Muscle layer of duodenum (tissue), 2 donors: ENCODE measurements around the gene SLC23A3.

Source experiments
- H3K27ac ChIP-seq: one replicate; pipeline ENCODE4 v1.7.0; 2013; ENCODE audit warnings: mild to moderate bottlenecking, low read length
- H3K27me3 ChIP-seq: one replicate; pipeline ENCODE4 v1.7.0; 2013; ENCODE audit warnings: low read depth, mild to moderate bottlenecking, control low read depth, low read length
- H3K36me3 ChIP-seq, 2 donors: one replicate each; pipeline ENCODE4 v1.7.0; 2013; ENCODE audit warnings: low read length in 2 of 2, control low read depth in 1 of 2, mild to moderate bottlenecking in 1 of 2; ENCODE audit not compliant: insufficient read depth in 2 of 2, control insufficient read depth in 1 of 2
- H3K4me1 ChIP-seq, 2 donors: one replicate each; pipeline ENCODE4 v1.7.0; 2013; ENCODE audit warnings: low read length in 2 of 2, mild to moderate bottlenecking in 2 of 2, control low read depth in 1 of 2, moderate library complexity in 1 of 2; ENCODE audit not compliant: insufficient read depth in 2 of 2, control insufficient read depth in 1 of 2
- H3K4me3 ChIP-seq, 2 donors: one replicate each; pipeline ENCODE4 v1.7.0; 2013; ENCODE audit warnings: low read length in 2 of 2, low read depth in 1 of 2, mild to moderate bottlenecking in 1 of 2
- H3K9me3 ChIP-seq, 2 donors: one replicate each; pipeline ENCODE4 v1.7.0; 2013; ENCODE audit warnings: low read length in 2 of 2, control low read depth in 1 of 2, mild to moderate bottlenecking in 1 of 2; ENCODE audit not compliant: control insufficient read depth in 1 of 2
- donor health status: healthy.

The SLC23A3 gene

DNA sequence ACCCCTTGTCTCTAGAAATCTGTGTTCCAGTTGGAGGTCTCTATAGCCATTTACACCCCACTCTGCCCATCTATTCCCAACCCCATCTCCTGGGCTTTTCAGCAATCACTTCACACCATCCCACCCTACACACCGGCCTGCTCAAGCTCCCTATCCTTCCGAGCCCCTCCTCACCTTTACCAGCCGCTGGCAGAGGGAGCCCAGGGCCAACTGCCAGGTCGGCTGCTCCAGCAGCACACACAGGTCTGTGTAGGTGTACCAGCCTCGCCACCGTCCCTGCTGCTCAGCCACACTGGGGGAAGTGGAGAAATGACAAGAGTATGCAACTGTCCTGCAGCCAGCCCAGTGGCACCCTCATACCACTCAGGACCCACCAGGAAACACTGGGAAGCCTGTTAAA lies 3.3 kb upstream of the SLC23A3 start:
- no peaks in the 10 kb centered on the region for H3K9me3 ChIP-seq
- no peak overlapping the region for H3K4me3 ChIP-seq
- H3K27me3 ChIP-seq, result no peaks in the 10 kb centered on the region
- peaks cover 27 to 33% of the 10 kb centered on the region in 2 donors for H3K36me3 ChIP-seq
- H3K27ac ChIP-seq, result no peak overlapping the region
- peaks cover 7 to 24% of the 10 kb centered on the region in 2 donors for H3K4me1 ChIP-seq

DNA sequence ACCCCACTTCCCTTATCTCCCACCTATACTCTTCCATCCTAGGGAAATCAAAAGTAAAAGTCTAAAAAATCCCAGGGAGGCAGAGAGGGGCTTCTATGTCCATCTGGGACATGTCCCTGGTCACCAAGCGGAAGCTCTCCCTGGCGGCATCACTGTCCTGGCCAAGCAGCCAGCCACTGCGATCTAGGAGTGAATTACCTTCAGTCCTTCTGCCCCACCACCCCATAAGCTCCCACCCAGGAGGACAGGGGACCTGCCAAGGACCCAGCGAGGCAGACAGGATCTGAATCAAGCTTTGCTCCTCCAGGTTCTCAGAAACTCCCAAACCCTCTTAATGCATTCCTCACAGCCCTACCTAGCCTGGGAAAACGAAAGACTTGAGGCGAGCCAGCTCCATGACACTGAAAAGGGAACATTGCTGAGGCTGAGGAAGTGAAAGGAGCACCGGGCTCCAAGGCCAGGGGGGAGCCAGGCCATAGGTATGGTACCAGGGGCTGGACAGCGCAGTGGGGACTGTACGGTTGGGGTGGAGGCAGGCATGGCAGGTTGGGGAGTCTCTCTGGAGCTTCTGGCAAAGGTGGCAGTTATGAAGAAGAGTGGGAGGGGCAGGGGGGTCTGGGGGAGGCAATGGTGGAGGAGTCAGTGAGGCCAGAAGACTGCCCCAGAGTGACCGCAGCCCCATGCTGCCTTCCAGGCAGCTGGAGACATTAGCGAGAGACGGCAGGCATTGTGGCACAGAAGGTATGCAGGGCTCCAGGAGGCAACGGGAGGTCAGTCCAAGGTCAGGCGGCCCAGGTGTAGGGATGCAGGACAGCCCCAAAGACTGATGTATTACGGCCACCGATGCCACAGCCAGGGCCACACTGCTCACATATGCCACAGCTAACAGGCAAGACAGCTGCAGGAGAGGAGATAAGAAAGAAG lies 2.7 kb upstream of the SLC23A3 start:
- Histone ChIP-seq H3K27ac (peak overlapping the region; percentile 62), H3K36me3 (peaks cover 27 to 33% of the 10 kb centered on the region in 2 donors)

DNA sequence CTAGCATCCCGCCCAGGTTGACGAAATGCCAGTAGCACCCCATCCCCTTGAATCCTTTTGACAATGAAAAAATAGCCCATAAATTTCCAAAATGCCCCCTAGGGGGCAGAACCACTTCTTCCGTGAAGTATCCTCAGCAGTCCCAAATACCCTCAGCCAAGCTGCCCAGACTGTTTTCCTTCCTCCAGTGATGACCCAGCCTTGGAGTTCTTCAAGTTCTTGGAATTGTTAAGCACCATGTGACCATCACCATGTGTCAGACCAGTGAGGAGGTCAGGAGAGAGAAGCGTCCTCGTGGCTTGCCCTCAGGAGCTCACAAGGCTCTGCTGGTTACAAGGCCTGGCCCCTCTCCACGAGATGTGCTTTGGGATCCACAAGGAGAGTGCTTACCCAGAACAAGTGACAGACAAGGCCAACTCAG lies 1.4 kb upstream of the SLC23A3 start:
- Histone ChIP-seq H3K9me3 (no peaks in the 10 kb centered on the region), H3K36me3 (peaks cover 27 to 33% of the 10 kb centered on the region in 2 donors), H3K27me3 (no peaks in the 10 kb centered on the region), H3K4me3 (no peak overlapping the region), H3K4me1 (peaks cover 7 to 24% of the 10 kb centered on the region in 2 donors), H3K27ac (peak overlapping the region; percentile 62)

More for the DNA sequence above, 2.7 kb upstream of the SLC23A3 start:
- H3K4me3 ChIP-seq, result no peak overlapping the region
- H3K4me1 ChIP-seq, result peaks cover 7 to 24% of the 10 kb centered on the region in 2 donors
- H3K9me3 ChIP-seq, result no peaks in the 10 kb centered on the region
- H3K27me3 ChIP-seq, result no peaks in the 10 kb centered on the region

DNA sequence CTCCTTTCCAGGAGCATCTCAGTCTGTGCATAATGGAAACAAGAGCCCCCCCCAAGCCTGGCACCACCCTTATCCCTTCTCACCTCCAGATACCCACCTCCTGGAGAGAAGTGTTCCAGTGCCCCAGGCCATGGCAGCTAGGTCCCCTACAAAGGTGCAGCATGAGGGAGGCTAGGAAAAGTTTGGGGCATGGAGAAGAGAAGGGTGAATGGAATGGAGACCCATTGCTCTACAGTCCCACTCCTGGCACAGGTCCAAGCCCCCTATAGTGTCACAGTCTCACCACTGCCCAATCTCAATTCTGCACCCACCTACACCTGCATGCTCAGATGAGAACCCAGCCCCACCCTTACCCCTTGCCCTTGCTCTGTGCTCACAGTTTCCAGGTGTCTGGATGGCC lies 897 bp downstream of the SLC23A3 start:
- Histone ChIP-seq H3K27ac (no peak overlapping the region), H3K27me3 (no peaks in the 10 kb centered on the region), H3K9me3 (no peaks in the 10 kb centered on the region), H3K4me3 (no peak overlapping the region), H3K4me1 (peaks cover 0 to 8% of the 10 kb centered on the region in 2 donors), H3K36me3 (peaks cover 15 to 21% of the 10 kb centered on the region in 2 donors)

DNA sequence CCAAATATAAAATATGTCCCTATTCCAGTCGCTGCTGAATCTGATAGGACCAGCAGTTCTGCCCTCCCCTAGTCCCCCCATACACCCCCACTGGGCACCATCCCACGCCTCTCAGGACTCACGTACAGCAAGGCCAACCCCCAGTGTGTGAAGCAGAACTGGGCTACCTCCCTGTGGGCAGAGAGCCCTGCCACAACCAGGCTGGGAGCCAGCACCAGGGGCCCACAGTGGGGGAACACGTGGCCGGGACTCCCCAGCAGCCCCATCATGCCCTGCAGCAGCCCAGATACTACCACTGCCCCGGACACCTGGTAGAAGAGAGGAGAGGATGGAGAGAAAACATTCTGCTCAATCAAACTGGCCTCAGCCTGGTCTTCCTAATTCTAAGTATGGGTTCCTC lies 1.3 kb downstream of the SLC23A3 start:
- peaks cover 12 to 18% of the 10 kb centered on the region in 2 donors for H3K36me3 ChIP-seq

DNA sequence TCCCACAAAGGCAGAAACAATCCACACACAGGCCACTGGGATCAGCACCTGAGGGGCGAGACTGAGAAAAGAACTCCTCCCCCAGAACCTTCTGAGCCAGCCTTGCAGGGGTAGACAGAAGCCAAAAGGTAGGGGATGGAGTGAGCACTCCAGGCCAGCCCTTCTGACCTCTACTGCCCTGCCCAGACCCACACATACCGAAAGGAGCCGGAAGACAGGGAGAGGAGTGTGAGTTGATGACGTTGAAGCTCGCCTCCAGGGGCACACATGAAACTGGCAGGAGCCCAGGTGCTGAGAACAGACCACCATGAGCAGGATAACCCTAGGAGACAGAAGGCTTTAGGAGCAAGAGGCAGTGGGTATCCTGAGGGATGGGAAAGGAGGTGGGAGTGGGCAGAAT lies 1.8 kb downstream of the SLC23A3 start:
- Histone ChIP-seq H3K4me3 (no peak overlapping the region), H3K27me3 (no peaks in the 10 kb centered on the region), H3K4me1 (peaks cover 0 to 8% of the 10 kb centered on the region in 2 donors), H3K9me3 (no peaks in the 10 kb centered on the region), H3K27ac (no peak overlapping the region), H3K36me3 (peaks cover 8 to 14% of the 10 kb centered on the region in 2 donors)

More for the DNA sequence above, 1.3 kb downstream of the SLC23A3 start:
- Histone ChIP-seq H3K27me3 (no peaks in the 10 kb centered on the region), H3K4me1 (peaks cover 0 to 8% of the 10 kb centered on the region in 2 donors), H3K9me3 (no peaks in the 10 kb centered on the region), H3K27ac (no peak overlapping the region), H3K4me3 (no peak overlapping the region)

DNA sequence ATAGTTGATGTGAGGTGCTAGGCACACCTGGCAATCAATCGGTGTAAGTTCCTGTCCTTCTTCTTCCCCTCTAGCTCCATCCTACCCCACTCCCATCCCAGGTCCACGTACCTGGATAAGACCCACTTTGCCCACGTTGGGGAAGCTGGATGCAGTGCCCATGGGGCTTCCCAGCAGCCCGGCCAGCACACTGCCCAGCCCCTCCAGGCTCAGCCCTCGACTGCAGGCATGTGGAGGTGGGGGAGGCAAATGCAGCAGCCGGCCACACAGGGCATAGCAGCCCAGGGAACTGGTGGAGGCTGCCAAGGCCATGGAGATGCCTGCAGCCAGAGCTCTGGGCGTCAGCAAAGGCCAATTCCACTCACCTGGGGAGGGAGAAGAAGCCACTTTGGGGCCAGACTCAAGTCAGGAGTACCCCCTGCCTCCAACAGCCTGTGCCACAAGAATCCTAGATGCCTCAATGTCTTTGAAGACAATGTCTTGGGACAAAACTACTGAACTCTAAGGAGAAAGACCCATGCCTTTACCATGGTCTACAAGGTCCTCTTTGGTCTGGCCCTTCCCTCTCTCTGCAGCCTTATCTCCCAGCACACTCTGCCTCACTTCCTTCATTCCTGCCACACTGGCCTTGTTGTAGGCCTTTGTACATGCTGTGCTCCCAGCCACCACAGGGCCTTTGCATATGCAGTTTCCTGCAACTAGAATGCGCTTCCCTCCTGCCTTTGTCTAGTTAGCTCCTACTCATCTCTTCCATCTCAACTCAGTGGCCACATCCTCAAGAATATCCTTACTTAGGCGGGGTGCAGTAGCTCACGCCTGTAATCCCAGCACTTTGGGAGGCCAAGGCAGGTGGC lies 4.5 kb downstream of the SLC23A3 start:
- Histone ChIP-seq H3K4me1 (peaks cover 3 to 4% of the 10 kb centered on the region in 2 donors), H3K4me3 (no peak overlapping the region), H3K9me3 (no peaks in the 10 kb centered on the region), H3K27ac (no peak overlapping the region), H3K27me3 (no peaks in the 10 kb centered on the region), H3K36me3 (no peaks in the 10 kb centered on the region)

DNA sequence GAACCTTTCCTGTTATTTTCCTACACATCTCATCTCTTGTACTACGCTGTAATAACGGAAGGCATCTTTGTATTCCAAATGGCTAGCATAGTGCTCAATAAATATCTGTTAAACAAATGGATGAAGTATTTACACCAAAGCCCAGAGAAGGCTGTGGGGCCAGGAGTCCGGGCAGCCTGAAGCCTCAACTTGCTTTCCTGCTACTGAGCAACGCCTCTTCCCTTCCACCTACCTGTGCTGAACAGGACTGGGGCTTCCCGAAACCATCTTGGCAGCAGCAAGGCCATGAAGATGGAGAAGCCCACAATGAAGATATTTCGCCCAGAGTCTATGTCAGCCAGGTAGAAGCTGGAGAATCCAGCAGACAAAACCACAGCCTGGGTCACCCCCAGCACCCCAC lies 6.7 kb downstream of the SLC23A3 start:
- H3K9me3 ChIP-seq, result no peaks in the 10 kb centered on the region
- peaks cover 8 to 9% of the 10 kb centered on the region in 2 donors for H3K4me1 ChIP-seq
- no peak overlapping the region for H3K27ac ChIP-seq
- no peaks in the 10 kb centered on the region for H3K27me3 ChIP-seq
- no peak overlapping the region for H3K4me3 ChIP-seq
- peaks cover 0 to under 1% of the 10 kb centered on the region in 2 donors for H3K36me3 ChIP-seq

DNA sequence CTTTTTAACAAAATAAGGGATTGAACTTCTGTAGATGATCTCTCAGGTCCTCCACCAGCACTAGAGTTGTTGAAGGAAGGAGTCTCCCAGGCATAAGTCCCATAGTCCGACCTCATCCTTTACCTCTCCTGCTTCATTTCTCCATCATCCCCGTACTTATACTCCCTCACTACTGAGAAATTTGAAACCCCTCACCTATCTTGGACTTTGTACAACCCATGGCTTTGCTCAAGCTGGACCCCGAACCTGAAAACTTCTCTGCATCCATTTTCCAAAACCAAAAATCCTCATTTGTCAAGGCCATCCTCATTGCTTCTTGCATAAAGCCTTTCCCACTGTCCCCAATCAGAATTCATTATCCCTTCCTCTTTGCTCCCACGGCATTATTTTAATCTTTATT lies 8.7 kb downstream of the SLC23A3 start:
- Histone ChIP-seq H3K36me3 (peaks cover 15 to 19% of the 10 kb centered on the region in 2 donors), H3K9me3 (no peaks in the 10 kb centered on the region), H3K27ac (peak overlapping the region; percentile 61), H3K4me3 (peak overlapping the region; percentile 66 to 68), H3K27me3 (no peaks in the 10 kb centered on the region), H3K4me1 (peaks cover 8 to 9% of the 10 kb centered on the region in 2 donors)

DNA sequence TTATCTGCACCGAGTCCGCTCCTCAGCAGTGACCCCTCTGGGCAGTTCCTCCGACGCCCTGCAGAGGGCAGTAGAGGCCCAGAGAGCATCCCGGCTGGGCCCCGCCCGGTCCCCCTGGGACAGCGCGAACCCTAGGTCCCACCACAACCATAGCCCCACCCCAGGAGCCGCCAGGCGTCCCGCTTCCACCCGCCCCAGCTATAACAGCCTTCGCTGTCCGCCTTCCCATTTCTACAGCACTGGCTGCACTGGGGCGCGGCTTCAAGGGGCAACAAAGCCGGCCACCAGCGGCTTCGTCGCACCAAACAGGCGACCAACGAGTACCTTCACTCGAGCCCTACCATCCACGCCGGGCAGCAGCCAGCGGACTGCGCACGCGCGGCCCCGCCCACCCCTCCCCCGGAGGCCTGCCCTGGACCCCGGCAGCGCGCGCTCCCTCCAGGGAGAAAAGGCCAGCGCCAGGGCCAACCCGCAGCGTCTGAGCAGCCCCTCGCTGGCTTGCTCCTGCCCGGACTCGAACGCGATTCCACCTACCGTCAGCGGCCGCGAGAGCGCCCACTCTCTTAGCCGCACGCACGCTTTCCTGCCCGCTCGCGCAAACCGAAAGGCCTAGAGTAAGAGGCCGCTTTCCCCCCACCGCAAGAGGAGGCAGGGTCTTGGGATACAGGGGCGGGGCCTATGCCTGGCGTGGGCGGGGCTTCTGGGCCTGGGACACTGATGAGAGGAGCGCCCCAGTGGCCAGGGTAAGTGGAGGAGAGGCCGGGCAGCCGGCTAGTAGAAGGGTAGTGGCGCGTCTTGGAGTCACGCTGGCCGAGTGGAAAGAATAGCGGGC lies 9.4 kb downstream of the SLC23A3 start, which contains the start of gene NHEJ1:
Gene NHEJ1, minus strand, starts transcription at position 630 of the 832 bp plus-strand sequence. CDS start 2,453 bp downstream, outside the sequence.
- H3K9me3 ChIP-seq, result no peaks in the 10 kb centered on the region
- H3K4me1 ChIP-seq, result peaks cover 8 to 9% of the 10 kb centered on the region in 2 donors
- H3K27me3 ChIP-seq, result no peaks in the 10 kb centered on the region
- peak within 1 kb of the TSS; percentile 66 to 68 for H3K4me3 ChIP-seq
- H3K27ac ChIP-seq, result peak within 1 kb of the TSS; percentile 61
- H3K36me3 ChIP-seq, result peaks cover 15 to 19% of the 10 kb centered on the region in 2 donors
